Measurements from ENCODE around the gene CBFA2T3. TPM values are rescaled to one million over a fixed set of nuclear protein-coding genes. Genes with fewer than 3 reads are reported as not detected.

The CBFA2T3 gene
- total RNA-seq, 1 experiment from 2014 or later = not detected

- H3K4me2 ChIP-seq (ENCODE audit: low read depth, low read length, poor library complexity, severe bottlenecking) = no peak overlapping the region
These were observed 52.8 kb downstream of the CBFA2T3 start for GRCh38 chr16:88923926-88924833.

DNA sequence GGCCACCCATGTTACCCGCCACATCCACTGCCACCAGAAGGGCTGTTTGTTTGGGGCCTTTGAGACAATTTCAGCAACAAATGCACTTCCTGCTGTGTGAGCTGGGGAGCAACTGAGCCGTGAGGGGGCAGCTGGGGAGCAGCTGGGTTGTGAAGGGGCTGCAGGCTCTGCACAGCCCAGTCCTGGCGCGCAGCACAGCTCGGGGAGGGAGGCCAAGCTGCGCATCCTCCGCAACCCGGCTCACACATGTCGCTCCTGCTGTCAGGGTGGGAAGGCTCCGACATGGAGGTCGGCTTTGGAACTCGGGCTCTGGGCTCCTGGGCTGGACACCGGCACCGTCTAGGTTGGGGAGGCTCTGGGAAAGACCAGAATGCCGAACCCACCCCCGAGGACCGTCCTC lies 53.6 kb downstream of the CBFA2T3 start:
- H3K79me2 ChIP-seq (ENCODE audit: low read length) = no peaks in the 10 kb centered on the region
- no peak overlapping the region for H3K4me3 ChIP-seq (ENCODE audit: low read length)
- no peak for DNase-seq
- no peak overlapping the region for H2AFZ ChIP-seq (ENCODE audit: low read length)
- no peaks in the 10 kb centered on the region for H3K36me3 ChIP-seq (ENCODE audit: insufficient read depth, low read length)
- no peaks in the 10 kb centered on the region for H3K9me3 ChIP-seq (ENCODE audit: low read length)
- no peaks in the 10 kb centered on the region for H4K20me1 ChIP-seq (ENCODE audit: insufficient read depth, low read depth, low read length)
- H3K9me2 ChIP-seq (replicated peaks; ENCODE audit: insufficient read depth, low read length) = no peaks in the 10 kb centered on the region
- H3K4me1 ChIP-seq (ENCODE audit: low read length) = peaks cover 3% of the 10 kb centered on the region; the same call in 1 of the 2 replicates
- no peak overlapping the region for H3K4me2 ChIP-seq (ENCODE audit: low read depth, low read length, poor library complexity, severe bottlenecking)
- no peak overlapping the region for H3K27ac ChIP-seq (ENCODE audit: low read length)
- no peaks in the 10 kb centered on the region for H3K27me3 ChIP-seq (ENCODE audit: low read length)
- H3K9ac ChIP-seq (ENCODE audit: low read length) = no peak overlapping the region

More at GRCh38 chr16:88923926-88924833, 52.8 kb downstream of the CBFA2T3 start:
- H4K20me1 ChIP-seq (ENCODE audit: insufficient read depth, low read depth, low read length) = no peaks in the 10 kb centered on the region
- H3K9ac ChIP-seq (ENCODE audit: low read length) = no peak overlapping the region
- H3K36me3 ChIP-seq (ENCODE audit: insufficient read depth, low read length) = no peaks in the 10 kb centered on the region
- no peaks in the 10 kb centered on the region; the same call in 1 of the 2 replicates for H3K9me3 ChIP-seq (ENCODE audit: low read length)
- no peaks in the 10 kb centered on the region for H3K79me2 ChIP-seq (ENCODE audit: low read length)
- no peak overlapping the region for H2AFZ ChIP-seq (ENCODE audit: low read length)
- H3K4me1 ChIP-seq (ENCODE audit: low read length) = peaks cover 3% of the 10 kb centered on the region; the same call in 1 of the 2 replicates
- H3K27me3 ChIP-seq (ENCODE audit: low read length) = no peaks in the 10 kb centered on the region
- H3K4me3 ChIP-seq (ENCODE audit: low read length) = no peak overlapping the region
- H3K27ac ChIP-seq (ENCODE audit: low read length) = no peak overlapping the region
- H3K9me2 ChIP-seq (replicated peaks; ENCODE audit: insufficient read depth, low read length) = no peaks in the 10 kb centered on the region
- no peak for DNase-seq

DNA sequence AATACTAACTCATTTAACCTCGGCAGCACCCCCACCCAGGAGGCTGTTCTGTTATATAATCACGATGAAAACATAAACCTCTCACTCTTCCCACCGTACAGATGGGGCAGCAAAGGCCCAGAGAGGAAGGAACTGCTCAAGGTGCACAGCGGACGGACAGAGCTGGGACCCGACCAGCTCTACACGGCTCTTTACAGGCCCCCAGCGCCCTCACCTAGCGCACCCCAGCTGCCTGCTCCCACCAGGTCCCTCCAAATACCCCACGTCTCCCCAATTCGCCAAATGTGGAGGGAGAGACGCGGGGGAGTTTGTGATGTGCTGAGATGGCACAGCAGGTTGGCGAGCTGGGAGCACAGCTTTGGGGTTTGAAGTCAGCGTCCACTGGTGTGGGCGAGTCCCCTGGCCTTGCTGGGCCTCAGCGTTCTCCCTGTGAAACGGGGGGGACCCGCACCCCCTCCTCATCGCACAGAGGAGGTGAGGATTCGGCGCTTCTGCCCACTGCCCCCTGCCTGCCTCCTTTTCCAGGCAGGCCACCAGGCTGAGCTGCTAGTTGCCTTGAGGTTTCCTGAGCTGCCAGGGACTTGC lies 54.1 kb downstream of the CBFA2T3 start:
- peaks cover 3% of the 10 kb centered on the region; the same call in 1 of the 2 replicates for H3K4me1 ChIP-seq (ENCODE audit: low read length)
- H3K4me2 ChIP-seq (ENCODE audit: low read depth, low read length, poor library complexity, severe bottlenecking) = no peak overlapping the region
- no peak overlapping the region for H3K27ac ChIP-seq (ENCODE audit: low read length)
- DNase-seq = no peak
- no peaks in the 10 kb centered on the region for H3K27me3 ChIP-seq (ENCODE audit: low read length)
- H3K9me3 ChIP-seq (ENCODE audit: low read length) = no peaks in the 10 kb centered on the region
- H3K36me3 ChIP-seq (ENCODE audit: insufficient read depth, low read length) = no peaks in the 10 kb centered on the region
- H3K9me2 ChIP-seq (replicated peaks; ENCODE audit: insufficient read depth, low read length) = no peaks in the 10 kb centered on the region
- no peak overlapping the region for H3K9ac ChIP-seq (ENCODE audit: low read length)
- H3K4me3 ChIP-seq (ENCODE audit: low read length) = no peak overlapping the region
- H4K20me1 ChIP-seq (ENCODE audit: insufficient read depth, low read depth, low read length) = no peaks in the 10 kb centered on the region
- H2AFZ ChIP-seq (ENCODE audit: low read length) = no peak overlapping the region
- no peaks in the 10 kb centered on the region for H3K79me2 ChIP-seq (ENCODE audit: low read length)

GRCh38 chr16:88922114-88922825 lies 54.7 kb downstream of the CBFA2T3 start:
- no peak overlapping the region for H3K4me3 ChIP-seq (ENCODE audit: low read length)
- no peak overlapping the region for H3K9ac ChIP-seq (ENCODE audit: low read length)
- H3K9me3 ChIP-seq (ENCODE audit: low read length) = no peaks in the 10 kb centered on the region
- no peak overlapping the region for H2AFZ ChIP-seq (ENCODE audit: low read length)
- no peak overlapping the region for H3K4me2 ChIP-seq (ENCODE audit: low read depth, low read length, poor library complexity, severe bottlenecking)
- H3K9me2 ChIP-seq (replicated peaks; ENCODE audit: insufficient read depth, low read length) = no peaks in the 10 kb centered on the region
- no peak for DNase-seq
- no peaks in the 10 kb centered on the region for H3K36me3 ChIP-seq (ENCODE audit: insufficient read depth, low read length)
- H3K27me3 ChIP-seq (ENCODE audit: low read length) = no peaks in the 10 kb centered on the region
- H3K79me2 ChIP-seq (ENCODE audit: low read length) = no peaks in the 10 kb centered on the region
- H3K27ac ChIP-seq (ENCODE audit: low read length) = no peak overlapping the region
- no peaks in the 10 kb centered on the region for H4K20me1 ChIP-seq (ENCODE audit: insufficient read depth, low read depth, low read length)
- peaks cover 3% of the 10 kb centered on the region; the same call in 1 of the 2 replicates for H3K4me1 ChIP-seq (ENCODE audit: low read length)

DNA sequence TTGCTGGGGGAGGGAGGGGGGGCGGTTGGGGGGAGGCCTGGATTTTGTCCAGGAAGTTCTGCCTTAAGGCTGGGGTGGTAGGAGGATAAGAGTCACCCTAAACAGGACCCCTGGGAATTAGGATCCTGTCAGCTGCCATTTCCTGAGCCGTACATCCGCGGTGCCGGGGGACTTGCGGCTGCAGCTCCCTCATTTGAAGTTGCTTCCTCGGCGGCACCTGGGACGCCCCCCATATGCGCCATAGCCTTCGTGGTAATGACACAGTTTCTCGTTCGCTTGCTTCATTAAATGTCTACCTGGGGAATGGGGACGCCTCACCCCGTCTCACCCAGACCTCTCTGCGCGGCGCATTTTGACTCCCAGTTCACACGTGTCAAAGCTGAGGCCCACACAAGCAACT lies 55.4 kb downstream of the CBFA2T3 start:
- no peak overlapping the region for H3K4me2 ChIP-seq (ENCODE audit: low read depth, low read length, poor library complexity, severe bottlenecking)
- DNase-seq = no peak
- H3K9ac ChIP-seq (ENCODE audit: low read length) = no peak overlapping the region
- H3K4me1 ChIP-seq (ENCODE audit: low read length) = peaks cover 3% of the 10 kb centered on the region; the same call in 1 of the 2 replicates
- no peaks in the 10 kb centered on the region for H3K9me3 ChIP-seq (ENCODE audit: low read length)
- no peaks in the 10 kb centered on the region for H4K20me1 ChIP-seq (ENCODE audit: insufficient read depth, low read depth, low read length)
- no peak overlapping the region for H3K27ac ChIP-seq (ENCODE audit: low read length)
- H3K79me2 ChIP-seq (ENCODE audit: low read length) = no peaks in the 10 kb centered on the region
- H3K27me3 ChIP-seq (ENCODE audit: low read length) = no peaks in the 10 kb centered on the region
- no peaks in the 10 kb centered on the region for H3K9me2 ChIP-seq (replicated peaks; ENCODE audit: insufficient read depth, low read length)
- H3K4me3 ChIP-seq (ENCODE audit: low read length) = no peak overlapping the region
- H3K36me3 ChIP-seq (ENCODE audit: insufficient read depth, low read length) = no peaks in the 10 kb centered on the region
- H2AFZ ChIP-seq (ENCODE audit: low read length) = no peak overlapping the region

GRCh38 chr16:88920618-88921590 lies 56.1 kb downstream of the CBFA2T3 start:
- no peak overlapping the region for H3K27ac ChIP-seq (ENCODE audit: low read length)
- no peaks in the 10 kb centered on the region for H3K79me2 ChIP-seq (ENCODE audit: low read length)
- H3K9me2 ChIP-seq (replicated peaks; ENCODE audit: insufficient read depth, low read length) = no peaks in the 10 kb centered on the region
- H2AFZ ChIP-seq (ENCODE audit: low read length) = no peak overlapping the region
- H3K27me3 ChIP-seq (ENCODE audit: low read length) = no peaks in the 10 kb centered on the region
- no peaks in the 10 kb centered on the region for H3K9me3 ChIP-seq (ENCODE audit: low read length)
- no peaks in the 10 kb centered on the region for H4K20me1 ChIP-seq (ENCODE audit: insufficient read depth, low read depth, low read length)
- no peak overlapping the region for H3K9ac ChIP-seq (ENCODE audit: low read length)
- H3K4me1 ChIP-seq (ENCODE audit: low read length) = peaks cover 3% of the 10 kb centered on the region; the same call in 1 of the 2 replicates
- no peak for DNase-seq
- H3K4me3 ChIP-seq (ENCODE audit: low read length) = no peak overlapping the region
- no peaks in the 10 kb centered on the region for H3K36me3 ChIP-seq (ENCODE audit: insufficient read depth, low read length)
- H3K4me2 ChIP-seq (ENCODE audit: low read depth, low read length, poor library complexity, severe bottlenecking) = no peak overlapping the region

GRCh38 chr16:88919936-88920335 lies 57.1 kb downstream of the CBFA2T3 start:
- no peak overlapping the region for H3K27ac ChIP-seq (ENCODE audit: low read length)
- H3K4me1 ChIP-seq (ENCODE audit: low read length) = peaks cover under 1% of the 10 kb centered on the region; the same call in 1 of the 2 replicates
- no peak overlapping the region for H3K9ac ChIP-seq (ENCODE audit: low read length)
- H3K27me3 ChIP-seq (ENCODE audit: low read length) = no peaks in the 10 kb centered on the region
- DNase-seq = no peak
- no peaks in the 10 kb centered on the region for H3K9me3 ChIP-seq (ENCODE audit: low read length)
- H3K4me3 ChIP-seq (ENCODE audit: low read length) = no peak overlapping the region
- no peaks in the 10 kb centered on the region for H3K9me2 ChIP-seq (replicated peaks; ENCODE audit: insufficient read depth, low read length)
- H3K4me2 ChIP-seq (ENCODE audit: low read depth, low read length, poor library complexity, severe bottlenecking) = no peak overlapping the region
- no peaks in the 10 kb centered on the region for H3K79me2 ChIP-seq (ENCODE audit: low read length)
- no peaks in the 10 kb centered on the region for H3K36me3 ChIP-seq (ENCODE audit: insufficient read depth, low read length)
- H4K20me1 ChIP-seq (ENCODE audit: insufficient read depth, low read depth, low read length) = no peaks in the 10 kb centered on the region
- no peak overlapping the region for H2AFZ ChIP-seq (ENCODE audit: low read length)
